AG08395 (cell line): ENCODE measurements around the gene MSH3.

Source experiments
- DNase-seq: peaks from one replicate; pipeline ENCODE4 v3.0.0; 2012; ENCODE audit warnings: mixed read lengths, low spot score

Gene MSH3

GRCh38 chr5:80905405-80905804 is 251.0 kb downstream of the MSH3 start:
- DNase-seq: no peak

- no peak for DNase-seq
Measured at GRCh38 chr5:80912479-80912878, 258.0 kb downstream of the MSH3 start.

- DNase-seq: peak; percentile 15
Measured at GRCh38 chr5:80915716-80916115, 261.3 kb downstream of the MSH3 start.

- peak; percentile 13 for DNase-seq
Measured at GRCh38 chr5:80916676-80917075, 262.2 kb downstream of the MSH3 start.

GRCh38 chr5:80917631-80918030 is 263.2 kb downstream of the MSH3 start:
- DNase-seq: no peak

GRCh38 chr5:80919678-80920196 is 265.3 kb downstream of the MSH3 start:
- DNase-seq: no peak

- no peak for DNase-seq
Measured at GRCh38 chr5:80920333-80920732, 265.9 kb downstream of the MSH3 start.

- DNase-seq: no peak
Measured at GRCh38 chr5:80921026-80921425, 266.6 kb downstream of the MSH3 start.

GRCh38 chr5:80925931-80926330 is 271.5 kb downstream of the MSH3 start:
- no peak for DNase-seq
